ENCODE measurements around the gene HOXC4. TPM values are rescaled to one million over a fixed set of nuclear protein-coding genes. Genes with fewer than 3 reads are reported as not detected.

Gene HOXC4
- polyA plus RNA-seq, 2 of the 4 experiments (the other 2 are of a cell fraction): 1.3 to 4.0 TPM

GRCh38 chr12:54051026-54051842 lies 2.4 kb upstream of the HOXC4 start:
- no peak overlapping the region for H3K27ac ChIP-seq
- H3K4me3 ChIP-seq: no peak overlapping the region
- ChIA-PET CTCF (interaction anchor here (0.8 to 5.4 kb wide), 12 partner anchors 7 to 307 kb away, joined by 3 to 41 read pairs (median 3); partner anchors contain the start of genes HOXC5 and SMUG1), POLR2A (interaction anchor here (2.9 kb wide), 1 partner anchor 34 kb away, joined by 19 read pairs; no protein-coding TSS in a partner anchor)
- WGBS (ENCODE audit: missing lambda C conversion rate): 89% methylated on average over 12 of the region's 12 CpGs
- no peak for DNase-seq (ENCODE audit: low read depth in 1 of 2, low spot score in 1 of 2)
- no peak for FAIRE-seq
- TF ChIP-seq HDAC2 (IDR thresholded peaks at IDR 0.05): no peak
- no peak for TF ChIP-seq KDM5A (IDR thresholded peaks at IDR 0.05)
- TF ChIP-seq BHLHE40 (IDR thresholded peaks at IDR 0.05; ENCODE audit: low read depth, low read length): no peak
- no peak for TF ChIP-seq ZFP36 (IDR thresholded peaks at IDR 0.05; ENCODE audit: borderline replicate concordance, partially characterized antibody)
- TF ChIP-seq SMC3 (IDR thresholded peaks at IDR 0.05): no peak
- no peak for TF ChIP-seq RCOR1 (IDR thresholded peaks at IDR 0.05; ENCODE audit: low read depth, low read length)
- no peak for TF ChIP-seq RNF2 (IDR thresholded peaks at IDR 0.05; ENCODE audit: borderline replicate concordance, low read depth)
- TF ChIP-seq E2F6 (IDR thresholded peaks at IDR 0.05; ENCODE audit: borderline replicate concordance, low read depth): no peak
- no peak for TF ChIP-seq RFX5 (IDR thresholded peaks at IDR 0.05)
- TF ChIP-seq HES2 (IDR thresholded peaks at IDR 0.05): no peak
- TF ChIP-seq FOXS1 (CRISPR knock-in tag; IDR thresholded peaks at IDR 0.05): no peak
- peaks cover 17% of the 10 kb centered on the region for H3K4me1 ChIP-seq
- H3K9me3 ChIP-seq: no peaks in the 10 kb centered on the region
- H3K4me2 ChIP-seq: no peak overlapping the region
- no peak for ATAC-seq

GRCh38 chr12:54051874-54052437 lies 1.7 kb upstream of the HOXC4 start:
- ChIA-PET POLR2A (interaction anchor here (0.7 to 2.9 kb wide), 2 partner anchors 19 to 35 kb away, joined by 3 to 19 read pairs; partner anchors contain the start of gene HOXC5), CTCF (interaction anchor here (0.7 to 5.4 kb wide), 12 partner anchors 8 to 156 kb away, joined by 3 to 41 read pairs (median 3); partner anchors contain the start of genes HOXC10 and HOXC5)
- ATAC-seq (no peak), FAIRE-seq (no peak), DNase-seq (ENCODE audit: low read depth in 1 of 2, low spot score in 1 of 2) (no peak)
- no peak overlapping the region for H3K4me2 ChIP-seq
- peaks cover 17% of the 10 kb centered on the region for H3K4me1 ChIP-seq
- no peak overlapping the region for H3K4me3 ChIP-seq
- WGBS (ENCODE audit: missing lambda C conversion rate): 97% methylated on average over 24 of the region's 24 CpGs
- H3K9me3 ChIP-seq: no peaks in the 10 kb centered on the region
- no peak overlapping the region for H3K27ac ChIP-seq
- TF ChIP-seq KDM1A (IDR thresholded peaks at IDR 0.05; ENCODE audit: low read depth) (no peak), HMGXB4 (CRISPR knock-in tag; IDR thresholded peaks at IDR 0.05; ENCODE audit: borderline replicate concordance) (no peak), E2F6 (IDR thresholded peaks at IDR 0.05; ENCODE audit: borderline replicate concordance, low read depth) (no peak), NR3C1 (IDR thresholded peaks at IDR 0.05) (no peak), ZNF302 (CRISPR knock-in tag; IDR thresholded peaks at IDR 0.05) (no peak), HEYL (CRISPR knock-in tag; IDR thresholded peaks at IDR 0.05) (no peak), PHF8 (IDR thresholded peaks at IDR 0.05; ENCODE audit: borderline replicate concordance, low read depth) (no peak), CHD2 (IDR thresholded peaks at IDR 0.05; ENCODE audit: low read length, partially characterized antibody) (no peak), RARB (CRISPR knock-in tag; IDR thresholded peaks at IDR 0.05) (no peak), FOXS1 (CRISPR knock-in tag; IDR thresholded peaks at IDR 0.05) (no peak), TP53 (CRISPR knock-in tag; IDR thresholded peaks at IDR 0.05) (no peak), CBX2 (IDR thresholded peaks at IDR 0.05; ENCODE audit: borderline replicate concordance, low read depth) (no peak), JUN (IDR thresholded peaks at IDR 0.05) (no peak), FOSB (CRISPR knock-in tag; IDR thresholded peaks at IDR 0.05) (no peak)

Data from A549 (cell line).